Astrocyte of the cerebellum (primary cell): ENCODE results near the gene ODF4.

Experiments
- DNase-seq: peaks from one replicate; pipeline ENCODE4 v3.0.0-alpha.2; 2011; ENCODE audit warnings: low read depth
- H3K4me3 ChIP-seq: 2 replicates; pipeline ENCODE4 v1.5.1; 2011; ENCODE audit warnings: mild to moderate bottlenecking, low read depth, low read length, moderate library complexity
- in situ Hi-C: cut with HindIII; loops from 2 replicates; pipeline ENCODE4 v1.10.0; 2017; ENCODE audit warnings: low sequenced_read_pairs
- TF ChIP-seq, protein P1 (sequence below): IDR thresholded peaks from 2 replicates; pipeline ENCODE4 v1.5.1; 2012; ENCODE audit warnings: low read length, low read depth, moderate library complexity, mild to moderate bottlenecking; ENCODE audit errors: missing control alignments

ODF4 gene

GRCh38 chr17:8382052-8382879 lies 42.6 kb downstream of the ODF4 start:
- in situ Hi-C loops, result no loop called here
- TF ChIP-seq, protein P1, sequence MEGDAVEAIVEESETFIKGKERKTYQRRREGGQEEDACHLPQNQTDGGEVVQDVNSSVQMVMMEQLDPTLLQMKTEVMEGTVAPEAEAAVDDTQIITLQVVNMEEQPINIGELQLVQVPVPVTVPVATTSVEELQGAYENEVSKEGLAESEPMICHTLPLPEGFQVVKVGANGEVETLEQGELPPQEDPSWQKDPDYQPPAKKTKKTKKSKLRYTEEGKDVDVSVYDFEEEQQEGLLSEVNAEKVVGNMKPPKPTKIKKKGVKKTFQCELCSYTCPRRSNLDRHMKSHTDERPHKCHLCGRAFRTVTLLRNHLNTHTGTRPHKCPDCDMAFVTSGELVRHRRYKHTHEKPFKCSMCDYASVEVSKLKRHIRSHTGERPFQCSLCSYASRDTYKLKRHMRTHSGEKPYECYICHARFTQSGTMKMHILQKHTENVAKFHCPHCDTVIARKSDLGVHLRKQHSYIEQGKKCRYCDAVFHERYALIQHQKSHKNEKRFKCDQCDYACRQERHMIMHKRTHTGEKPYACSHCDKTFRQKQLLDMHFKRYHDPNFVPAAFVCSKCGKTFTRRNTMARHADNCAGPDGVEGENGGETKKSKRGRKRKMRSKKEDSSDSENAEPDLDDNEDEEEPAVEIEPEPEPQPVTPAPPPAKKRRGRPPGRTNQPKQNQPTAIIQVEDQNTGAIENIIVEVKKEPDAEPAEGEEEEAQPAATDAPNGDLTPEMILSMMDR, result no peak
- H3K4me3 ChIP-seq, result peak overlapping the region; percentile 71
- no peak for DNase-seq

DNA sequence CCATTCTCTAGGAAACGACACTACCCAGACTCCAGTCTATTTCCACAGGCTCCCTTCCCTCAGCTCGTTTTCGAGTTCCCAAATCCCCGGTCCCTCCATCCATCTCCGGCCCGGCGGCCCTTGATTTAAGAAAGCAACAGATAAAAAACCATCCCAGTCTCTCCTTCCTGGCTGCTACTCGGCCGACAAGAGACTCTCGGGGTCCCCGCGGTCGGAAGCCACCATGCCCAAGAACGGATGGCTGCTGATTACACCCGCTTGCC lies 43.2 kb downstream of the ODF4 start:
- H3K4me3 ChIP-seq, result peak overlapping the region; percentile 71
- no peak for DNase-seq
- in situ Hi-C loops, result no loop called here
- TF ChIP-seq, protein P1, result no peak

GRCh38 chr17:8383143-8383822 lies 43.6 kb downstream of the ODF4 start, which contains the start of gene RPL26:
Gene RPL26 (minus strand): TSS chr17:8383193. CDS start chr17:8382310, 883 bp downstream.
- TF ChIP-seq, protein P1, result peak; percentile 85
- in situ Hi-C loops, result no loop called here
- peak; percentile 97 for DNase-seq
- H3K4me3 ChIP-seq, result peak within 1 kb of the TSS; percentile 71

DNA sequence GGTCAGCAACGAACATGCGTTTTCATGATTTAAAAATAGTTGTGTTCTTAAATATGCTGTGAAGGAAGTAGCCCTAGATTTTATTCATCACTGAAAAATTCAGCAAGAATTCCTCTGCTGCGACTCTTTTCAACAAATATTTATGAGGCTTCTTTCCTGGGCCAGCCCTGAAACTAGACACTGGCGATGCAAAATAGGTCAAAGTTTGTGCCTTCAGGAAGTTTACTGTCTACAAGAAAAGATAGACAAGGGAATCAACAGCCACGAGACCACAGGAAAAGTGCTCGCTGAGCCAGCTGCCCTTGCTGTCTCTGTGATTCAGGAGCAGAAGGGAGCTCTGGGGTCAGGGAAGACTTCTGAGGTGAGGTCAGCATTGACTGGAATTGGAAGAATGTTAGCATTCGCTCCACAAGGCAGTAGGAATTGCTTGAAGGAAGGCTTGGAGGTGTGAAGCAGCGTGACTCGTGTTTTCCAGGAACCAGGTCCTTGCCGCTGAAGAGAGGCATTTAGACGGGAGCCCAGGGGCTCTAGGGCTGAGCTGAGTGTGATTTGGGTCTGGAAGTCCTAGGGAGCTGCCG lies 45.2 kb downstream of the ODF4 start:
- DNase-seq, result peak; percentile 64
- no peak overlapping the region for H3K4me3 ChIP-seq
- in situ Hi-C loops, result no loop called here
- TF ChIP-seq, protein P1, result no peak

DNA sequence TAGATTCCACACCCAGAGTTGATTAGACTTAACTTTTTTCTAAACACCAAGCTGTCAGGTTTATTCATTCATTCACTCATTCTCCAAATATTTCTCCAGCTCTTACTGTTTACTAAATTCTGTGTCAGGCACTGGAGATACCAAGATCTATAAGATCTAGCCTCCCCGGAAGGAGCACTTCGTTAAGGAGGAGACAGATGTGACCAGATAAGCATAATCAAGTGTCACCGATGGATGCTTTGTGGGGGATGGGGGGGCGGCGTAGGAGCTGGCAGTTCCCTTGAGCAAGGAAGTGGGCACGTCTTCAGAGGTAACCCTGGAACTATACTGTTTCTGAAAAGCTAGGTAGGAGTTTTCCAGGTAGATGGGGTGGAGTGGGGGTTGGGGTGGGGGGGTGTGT lies 47.2 kb downstream of the ODF4 start:
- in situ Hi-C loops, result no loop called here
- no peak for DNase-seq
- TF ChIP-seq, protein P1, result no peak
- no peak overlapping the region for H3K4me3 ChIP-seq

DNA sequence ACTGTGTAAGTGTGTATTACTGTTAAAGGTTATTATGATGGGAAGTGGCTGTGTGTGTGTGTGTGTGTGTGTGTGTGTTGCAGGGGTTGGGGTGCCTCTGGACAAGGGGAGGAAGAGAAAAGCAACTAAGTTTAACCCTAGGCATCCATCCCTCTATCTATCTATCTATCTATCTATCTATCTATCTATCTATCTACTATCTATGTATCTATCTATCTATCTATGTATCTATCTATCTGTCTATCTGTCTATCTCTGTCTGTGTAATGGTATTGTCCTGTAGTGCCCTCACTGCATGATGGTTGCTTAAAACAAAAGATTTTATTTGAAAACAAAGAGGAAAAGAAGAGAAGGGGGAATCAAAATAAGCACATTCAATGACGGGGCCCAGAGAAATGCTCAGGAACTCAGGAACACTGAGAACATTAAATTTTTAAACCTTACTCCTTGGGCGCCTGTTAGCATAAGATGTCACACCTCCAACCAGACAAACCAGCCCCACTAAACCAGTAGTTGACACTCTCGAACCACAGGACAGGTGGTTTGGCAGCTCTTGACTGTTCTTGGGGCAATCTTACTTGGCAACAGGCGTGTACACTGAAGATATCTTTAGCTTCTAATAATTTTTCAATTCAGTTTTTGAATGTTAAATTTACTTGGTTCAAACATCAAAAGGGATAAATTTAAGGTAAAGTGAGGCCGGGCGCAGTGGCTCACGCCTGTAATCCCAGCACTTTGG lies 48.4 kb downstream of the ODF4 start:
- no peak for DNase-seq
- no peak overlapping the region for H3K4me3 ChIP-seq
- in situ Hi-C loops, result no loop called here
- TF ChIP-seq, protein P1, result no peak
